CD4-positive, alpha-beta T cell (primary cell): Measurements from ENCODE around the gene LMBR1. TPM values are rescaled to one million over a fixed set of nuclear protein-coding genes. Genes with fewer than 3 reads are reported as not detected.

Experiments used
- ATAC-seq: fragments of 200-7000 bp; cut with Tn5 transposase; one replicate; pipeline ENCODE4 v1.10.0; 2022; ENCODE audit warnings: mild to moderate bottlenecking; ENCODE audit not compliant: poor library complexity
- CTCF ChIA-PET: fragments of 350-600 bp; sonication (Branson Sonifier 250); formaldehyde crosslinking; loops from one replicate; lab custom pipeline; 2021; ENCODE audit warnings: antibody characterized with exemption, inconsistent platforms; lab: Charles Lee
- POLR2A ChIA-PET: fragments of 350-600 bp; sonication (Branson Sonifier 250); formaldehyde crosslinking; loops from one replicate; lab custom pipeline; 2021; ENCODE audit warnings: antibody characterized with exemption, inconsistent platforms; lab: Charles Lee
- DNase-seq, 14 experiments: peaks; one replicate each; pipeline ENCODE4 v3.0.0-alpha.2; 2013 to 2020; ENCODE audit warnings: mixed read lengths in 2 of 14
- H3K27ac ChIP-seq, 2 donors: one replicate each; pipeline versions ENCODE4 v1.5.1 to v1.7.0; 2013; ENCODE audit warnings: low read length in 2 of 2, low read depth in 1 of 2, mild to moderate bottlenecking in 1 of 2
- H3K27me3 ChIP-seq, 2 experiments: 1 replicate in 1 of 2; 2 replicates in 1 of 2; pipeline versions ENCODE4 v1.6.1 to v1.7.0; 2013; ENCODE audit warnings: low read length in 2 of 2, control low read depth in 1 of 2, mild to moderate bottlenecking in 1 of 2, moderate library complexity in 1 of 2; ENCODE audit not compliant: insufficient read depth in 2 of 2, control insufficient read depth in 1 of 2
- H3K36me3 ChIP-seq: one replicate; pipeline ENCODE4 v1.6.1; 2013; ENCODE audit warnings: low read length, control low read depth; ENCODE audit not compliant: insufficient read depth
- H3K4me1 ChIP-seq: one replicate; pipeline ENCODE4 v1.6.1; 2013; ENCODE audit warnings: low read length, control low read depth; ENCODE audit not compliant: insufficient read depth
- H3K4me3 ChIP-seq: one replicate; pipeline ENCODE4 v1.5.1; 2013; ENCODE audit warnings: mild to moderate bottlenecking, low read length, moderate library complexity
- H3K9me3 ChIP-seq, 2 experiments: 1 replicate in 1 of 2; 2 replicates in 1 of 2; pipeline versions ENCODE4 v1.6.1 to v1.7.0; 2013; ENCODE audit warnings: low read length in 2 of 2, mild to moderate bottlenecking in 2 of 2, control low read depth in 1 of 2, moderate library complexity in 1 of 2; ENCODE audit not compliant: control insufficient read depth in 1 of 2, insufficient read depth in 1 of 2
- H3K27ac Mint-ChIP-seq: one replicate; pipeline ENCODE4 v1.8.0; 2020; ENCODE audit warnings: mixed read lengths
- H3K27me3 Mint-ChIP-seq: one replicate; pipeline ENCODE4 v1.8.0; 2021; ENCODE audit warnings: mixed read lengths
- H3K36me3 Mint-ChIP-seq: one replicate; pipeline ENCODE4 v1.8.0; 2021; ENCODE audit warnings: low read depth, mixed read lengths
- H3K4me1 Mint-ChIP-seq: one replicate; pipeline ENCODE4 v1.8.0; 2021; ENCODE audit warnings: low read depth, mixed read lengths
- H3K4me3 Mint-ChIP-seq: one replicate; pipeline ENCODE4 v1.8.0; 2020; ENCODE audit warnings: mild to moderate bottlenecking, mixed read lengths
- H3K9me3 Mint-ChIP-seq: one replicate; pipeline ENCODE4 v1.8.0; 2020; ENCODE audit warnings: mixed read lengths
- intact Hi-C, 2 experiments: fragments of 100-400 bp; cut with DNase I in 1 of 2; cut with micrococcal nuclease in 1 of 2; formaldehyde crosslinking; loops; one replicate each; pipeline versions ENCODE4 v1.15.1 to v1.9.0; 2023 to 2025; cut with DNase I, micrococcal nuclease
- total RNA-seq, 174 experiments: library from RNA in 2 of 174; stranded (reverse) in 2 of 174; gene quantifications; one replicate each; pipeline ENCODE4 v1.2.3 and lab custom pipeline; 2021 to 2026
- TF ChIP-seq, protein P1 (sequence below): fragments of 200-600 bp; IDR thresholded peaks from one replicate; pipeline ENCODE4 v1.8.0; 2022; ENCODE audit warnings: antibody characterized with exemption, mild to moderate bottlenecking

LMBR1 gene
- total RNA-seq, 2 experiments from 2014 or later, result 61.6 to 61.9 TPM

DNA sequence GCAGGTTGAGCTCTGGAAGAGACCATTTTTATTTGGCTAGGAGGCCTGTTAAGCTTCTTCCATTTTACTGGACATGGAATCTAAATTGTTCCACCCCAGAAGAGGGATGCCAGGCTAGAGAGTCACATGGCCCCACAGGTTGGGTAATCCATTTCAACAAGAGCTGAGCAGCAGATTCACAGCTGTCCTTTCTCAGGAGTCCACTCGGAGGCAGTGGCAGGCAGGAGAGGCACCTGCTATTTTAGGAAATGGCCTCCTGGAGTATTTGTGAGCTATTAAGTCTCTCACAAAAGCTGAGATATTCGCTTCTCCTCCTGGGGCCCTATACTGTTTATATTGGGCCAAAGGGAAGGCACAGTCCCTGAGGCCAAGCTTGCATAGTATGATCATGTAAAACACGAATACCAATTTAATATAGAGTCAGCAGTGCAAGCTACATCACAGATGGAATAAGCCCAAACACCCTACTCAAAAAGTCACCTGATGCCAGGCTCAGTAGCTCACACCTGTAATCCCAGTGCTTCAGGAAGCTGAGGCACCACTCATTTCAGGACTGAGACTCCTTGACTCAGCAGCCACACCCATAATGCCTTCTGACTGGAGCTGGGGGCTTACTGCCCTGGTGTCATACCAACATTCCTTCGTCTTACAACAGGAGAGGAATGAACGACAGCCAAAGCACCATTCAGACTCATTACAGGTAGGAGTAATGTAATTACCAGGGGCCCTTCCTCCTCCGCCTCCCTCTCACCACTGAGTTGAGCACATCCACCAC is 124.1 kb downstream of the LMBR1 start:
- Histone ChIP-seq H3K4me3 (no peak overlapping the region), H3K27ac (no peak overlapping the region), H3K9me3 (no peaks in the 10 kb centered on the region), H3K4me1 (no peaks in the 10 kb centered on the region), H3K36me3 (peaks cover 7% of the 10 kb centered on the region), H3K27me3 (no peaks in the 10 kb centered on the region)
- Mint-ChIP-seq H3K4me1 (peaks cover 8% of the 10 kb centered on the region), H3K36me3 (peaks cover 32% of the 10 kb centered on the region), H3K27ac (no peak overlapping the region), H3K27me3 (no peaks in the 10 kb centered on the region), H3K4me3 (no peak overlapping the region), H3K9me3 (peaks cover 2% of the 10 kb centered on the region)
- ATAC-seq, result no peak
- TF ChIP-seq, protein P1, sequence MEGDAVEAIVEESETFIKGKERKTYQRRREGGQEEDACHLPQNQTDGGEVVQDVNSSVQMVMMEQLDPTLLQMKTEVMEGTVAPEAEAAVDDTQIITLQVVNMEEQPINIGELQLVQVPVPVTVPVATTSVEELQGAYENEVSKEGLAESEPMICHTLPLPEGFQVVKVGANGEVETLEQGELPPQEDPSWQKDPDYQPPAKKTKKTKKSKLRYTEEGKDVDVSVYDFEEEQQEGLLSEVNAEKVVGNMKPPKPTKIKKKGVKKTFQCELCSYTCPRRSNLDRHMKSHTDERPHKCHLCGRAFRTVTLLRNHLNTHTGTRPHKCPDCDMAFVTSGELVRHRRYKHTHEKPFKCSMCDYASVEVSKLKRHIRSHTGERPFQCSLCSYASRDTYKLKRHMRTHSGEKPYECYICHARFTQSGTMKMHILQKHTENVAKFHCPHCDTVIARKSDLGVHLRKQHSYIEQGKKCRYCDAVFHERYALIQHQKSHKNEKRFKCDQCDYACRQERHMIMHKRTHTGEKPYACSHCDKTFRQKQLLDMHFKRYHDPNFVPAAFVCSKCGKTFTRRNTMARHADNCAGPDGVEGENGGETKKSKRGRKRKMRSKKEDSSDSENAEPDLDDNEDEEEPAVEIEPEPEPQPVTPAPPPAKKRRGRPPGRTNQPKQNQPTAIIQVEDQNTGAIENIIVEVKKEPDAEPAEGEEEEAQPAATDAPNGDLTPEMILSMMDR, result no peak
- no peak for DNase-seq
- POLR2A ChIA-PET, result no interaction called here
- intact Hi-C loops, result no loop called here
- CTCF ChIA-PET, result interaction anchor here (1.2 kb wide), 1 partner anchor 10 kb away, joined by 3 read pairs; no protein-coding TSS in a partner anchor

DNA sequence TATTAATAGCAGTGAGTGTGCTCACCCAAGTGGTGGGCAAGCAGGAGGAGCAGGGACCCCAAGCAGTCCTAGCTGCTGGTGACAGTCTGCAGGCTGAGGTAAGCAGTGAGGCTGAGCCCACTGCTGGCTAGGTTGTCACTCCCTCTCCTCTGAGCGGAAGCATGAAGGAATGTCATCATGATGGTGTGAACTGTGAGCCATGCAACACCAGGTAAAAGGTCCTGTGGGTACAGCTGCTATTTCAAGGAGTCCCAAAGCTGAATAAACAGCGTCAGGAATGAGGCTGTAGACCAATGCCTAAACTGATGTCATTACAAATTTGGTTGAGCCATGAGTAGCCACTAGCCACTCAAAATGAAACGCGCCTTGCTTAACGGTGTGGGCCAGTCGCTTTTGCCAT is 126.3 kb downstream of the LMBR1 start:
- CTCF ChIA-PET, result no interaction called here
- Histone ChIP-seq H3K9me3 (no peaks in the 10 kb centered on the region), H3K27me3 (no peaks in the 10 kb centered on the region), H3K27ac (no peak overlapping the region), H3K4me1 (no peaks in the 10 kb centered on the region), H3K36me3 (peaks cover 15% of the 10 kb centered on the region), H3K4me3 (no peak overlapping the region)
- POLR2A ChIA-PET, result no interaction called here
- TF ChIP-seq, protein P1, result no peak
- intact Hi-C loops, result no loop called here
- Mint-ChIP-seq H3K27ac (no peak overlapping the region), H3K4me3 (no peak overlapping the region), H3K27me3 (no peaks in the 10 kb centered on the region), H3K36me3 (peaks cover 37% of the 10 kb centered on the region), H3K9me3 (no peaks in the 10 kb centered on the region), H3K4me1 (peaks cover 7% of the 10 kb centered on the region)
- ATAC-seq (no peak), DNase-seq (no peak)

DNA sequence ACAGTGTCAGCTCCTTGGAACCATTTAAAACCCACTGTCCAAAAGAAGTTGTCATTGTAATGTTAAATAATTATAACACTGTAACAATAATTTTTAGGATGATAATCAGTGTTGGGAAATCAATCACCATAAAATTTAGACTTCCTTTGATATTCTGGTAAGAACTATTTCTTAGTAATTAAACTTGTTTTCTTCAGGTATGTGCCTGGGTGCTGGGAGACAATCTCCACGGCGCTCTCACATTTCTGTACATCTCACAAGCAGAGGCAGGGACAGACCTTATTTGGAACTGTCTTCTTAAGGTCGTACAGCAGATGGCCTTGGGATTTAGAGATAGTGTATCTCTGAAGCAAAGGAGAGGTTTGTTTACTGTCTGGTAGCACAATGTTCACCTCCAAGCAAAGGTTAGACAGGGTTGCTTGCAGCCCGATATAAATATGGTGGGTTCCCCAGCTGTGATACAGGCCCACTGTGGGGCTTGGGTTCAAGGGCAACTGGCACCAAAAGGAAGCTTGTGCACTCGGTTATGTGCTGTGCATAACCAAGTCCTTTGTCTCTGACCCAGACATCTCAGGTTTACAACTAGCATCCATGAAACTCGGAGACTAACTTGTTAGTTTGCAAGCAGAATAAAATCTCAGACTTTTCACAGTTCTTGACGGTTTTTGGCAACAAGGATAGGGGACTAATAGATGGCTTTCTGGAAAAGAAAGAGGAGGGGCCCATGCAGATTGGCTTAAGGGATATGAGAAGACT is 126.9 kb downstream of the LMBR1 start:
- TF ChIP-seq, protein P1, result no peak
- peaks cover 43% of the 10 kb centered on the region for H3K36me3 Mint-ChIP-seq
- H3K4me3 Mint-ChIP-seq, result no peak overlapping the region
- H3K27me3 ChIP-seq, result no peaks in the 10 kb centered on the region
- ChIA-PET CTCF (no interaction called here), POLR2A (no interaction called here)
- no peak overlapping the region for H3K27ac ChIP-seq
- no peaks in the 10 kb centered on the region for H3K27me3 Mint-ChIP-seq
- H3K9me3 ChIP-seq, result no peaks in the 10 kb centered on the region
- no peaks in the 10 kb centered on the region for H3K9me3 Mint-ChIP-seq
- no peak overlapping the region for H3K4me3 ChIP-seq
- peaks cover under 1% of the 10 kb centered on the region for H3K4me1 Mint-ChIP-seq
- intact Hi-C loops, result no loop called here
- ATAC-seq, result no peak
- peaks cover 15% of the 10 kb centered on the region for H3K36me3 ChIP-seq
- no peak overlapping the region for H3K27ac Mint-ChIP-seq
- no peak for DNase-seq
- no peaks in the 10 kb centered on the region for H3K4me1 ChIP-seq
